ENCODE results near the gene L3MBTL4.

DNA sequence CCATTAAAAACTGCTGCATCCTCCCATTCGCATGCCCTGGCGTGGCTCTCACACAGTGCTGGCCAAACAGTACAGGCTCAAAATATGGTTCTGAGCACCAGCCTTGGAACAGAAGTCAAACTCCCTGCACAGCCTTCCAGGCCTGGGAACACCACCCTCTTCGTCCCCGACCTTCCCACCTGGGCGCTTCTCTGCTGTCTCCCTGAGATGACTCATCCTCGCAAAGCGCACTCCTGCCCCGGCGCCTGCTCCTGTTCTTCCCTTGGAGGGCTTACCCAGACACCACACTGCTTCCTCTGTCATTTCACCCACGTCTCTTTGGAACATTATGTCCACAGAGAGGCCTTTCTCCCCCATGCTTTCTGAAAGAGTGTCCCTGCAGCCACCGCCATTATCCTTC, 172.7 kb downstream of the L3MBTL4 start:
- TF ChIP-seq, protein P1, sequence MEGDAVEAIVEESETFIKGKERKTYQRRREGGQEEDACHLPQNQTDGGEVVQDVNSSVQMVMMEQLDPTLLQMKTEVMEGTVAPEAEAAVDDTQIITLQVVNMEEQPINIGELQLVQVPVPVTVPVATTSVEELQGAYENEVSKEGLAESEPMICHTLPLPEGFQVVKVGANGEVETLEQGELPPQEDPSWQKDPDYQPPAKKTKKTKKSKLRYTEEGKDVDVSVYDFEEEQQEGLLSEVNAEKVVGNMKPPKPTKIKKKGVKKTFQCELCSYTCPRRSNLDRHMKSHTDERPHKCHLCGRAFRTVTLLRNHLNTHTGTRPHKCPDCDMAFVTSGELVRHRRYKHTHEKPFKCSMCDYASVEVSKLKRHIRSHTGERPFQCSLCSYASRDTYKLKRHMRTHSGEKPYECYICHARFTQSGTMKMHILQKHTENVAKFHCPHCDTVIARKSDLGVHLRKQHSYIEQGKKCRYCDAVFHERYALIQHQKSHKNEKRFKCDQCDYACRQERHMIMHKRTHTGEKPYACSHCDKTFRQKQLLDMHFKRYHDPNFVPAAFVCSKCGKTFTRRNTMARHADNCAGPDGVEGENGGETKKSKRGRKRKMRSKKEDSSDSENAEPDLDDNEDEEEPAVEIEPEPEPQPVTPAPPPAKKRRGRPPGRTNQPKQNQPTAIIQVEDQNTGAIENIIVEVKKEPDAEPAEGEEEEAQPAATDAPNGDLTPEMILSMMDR (IDR thresholded peaks at IDR 0.05) = no peak
- no peak for TF ChIP-seq POLR2A (IDR thresholded peaks at IDR 0.05)

Measured in adrenal gland (tissue), 5 donors.